MM.1S (cell line): Measurements from ENCODE around the gene BABAM1.

Experiments used
- DNase-seq: peaks from one replicate; pipeline ENCODE4 v3.0.0-alpha.2; 2015
- H2AFZ ChIP-seq: fragments of 300-600 bp; sonication (generic); 2 replicates; pipeline ENCODE4 v1.6.0; 2016; ENCODE audit warnings: antibody characterized with exemption, low read length
- H3F3A ChIP-seq: fragments of 300-600 bp; sonication (generic); 2 replicates; pipeline ENCODE4 v1.6.1; 2016; ENCODE audit warnings: mild to moderate bottlenecking, antibody characterized with exemption, low read length, moderate library complexity, mixed read lengths; ENCODE audit not compliant: insufficient read depth
- H3K27ac ChIP-seq: fragments of 300-600 bp; sonication (generic); 2 replicates; pipeline ENCODE4 v1.5.1; 2016; ENCODE audit warnings: mild to moderate bottlenecking, low read length
- H3K27me3 ChIP-seq: fragments of 300-600 bp; sonication (generic); replicated peaks from 2 replicates; pipeline ENCODE4 v1.6.0; 2016; ENCODE audit warnings: low read length; ENCODE audit not compliant: insufficient read depth
- H3K36me3 ChIP-seq: fragments of 300-600 bp; sonication (generic); replicated peaks from 2 replicates; pipeline ENCODE4 v1.6.1; 2016; ENCODE audit warnings: mild to moderate bottlenecking, low read length, mixed read lengths; ENCODE audit not compliant: insufficient read depth
- H3K4me1 ChIP-seq: fragments of 300-600 bp; sonication (generic); 2 replicates; pipeline ENCODE4 v1.6.1; 2016; ENCODE audit warnings: low read length, mixed read lengths
- H3K4me2 ChIP-seq: fragments of 300-600 bp; sonication (generic); 2 replicates; pipeline ENCODE4 v1.6.0; 2016; ENCODE audit warnings: low read depth, low read length
- H3K4me3 ChIP-seq: fragments of 300-600 bp; sonication (generic); 2 replicates; pipeline ENCODE4 v1.5.1; 2016; ENCODE audit warnings: low read length, mixed read lengths
- H3K79me2 ChIP-seq: fragments of 300-600 bp; sonication (generic); 2 replicates; pipeline ENCODE4 v1.6.1; 2016; ENCODE audit warnings: mixed run types, low read length, mixed read lengths
- H3K9ac ChIP-seq: fragments of 300-600 bp; sonication (generic); 2 replicates; pipeline ENCODE4 v1.6.1; 2016; ENCODE audit warnings: low read length, mixed read lengths
- H3K9me2 ChIP-seq: fragments of 300-600 bp; sonication (generic); replicated peaks from 2 replicates; pipeline ENCODE4 v1.6.1; 2016; ENCODE audit warnings: mild to moderate bottlenecking, low read length, mixed read lengths; ENCODE audit not compliant: insufficient read depth
- H3K9me3 ChIP-seq: fragments of 300-600 bp; sonication (generic); replicated peaks from 2 replicates; pipeline ENCODE4 v1.6.1; 2016; ENCODE audit warnings: mild to moderate bottlenecking, low read length, mixed read lengths; ENCODE audit not compliant: insufficient read depth
- H4K20me1 ChIP-seq: fragments of 300-600 bp; sonication (generic); 2 replicates; pipeline ENCODE4 v1.6.1; 2016; ENCODE audit warnings: mild to moderate bottlenecking, low read length, moderate library complexity, mixed read lengths; ENCODE audit not compliant: insufficient read depth
- EZH2 ChIP-seq: fragments of 300-600 bp; sonication (generic); optimal IDR thresholded peaks from 2 replicates; pipeline ENCODE3; 2017; ENCODE audit warnings: low read depth, mild to moderate bottlenecking, antibody characterized with exemption, low read length, mixed read lengths
- EZH2phosphoT487 ChIP-seq: fragments of 300-600 bp; sonication (generic); IDR thresholded peaks from 2 replicates; pipeline ENCODE4 v1.6.1; 2018; ENCODE audit warnings: antibody characterized with exemption, low read length
- TF ChIP-seq, protein P1 (sequence below): fragments of 300-600 bp; sonication (generic); IDR thresholded peaks from 2 replicates; pipeline ENCODE4 v1.5.1; 2016; ENCODE audit warnings: antibody characterized with exemption, low read length, mixed read lengths

The BABAM1 gene

GRCh38 chr19:17259934-17260333 is 7.3 kb upstream of the BABAM1 start:
- Histone ChIP-seq H3K4me1 (no peaks in the 10 kb centered on the region), H3K9ac (no peak overlapping the region), H3K4me2 (no peak overlapping the region), H4K20me1 (no peaks in the 10 kb centered on the region), H2AFZ (no peak overlapping the region), H3F3A (no peaks in the 10 kb centered on the region), H3K27ac (no peak overlapping the region), H3K9me3 (no peaks in the 10 kb centered on the region), H3K27me3 (peaks cover 19% of the 10 kb centered on the region), H3K36me3 (no peaks in the 10 kb centered on the region), H3K4me3 (no peak overlapping the region), H3K79me2 (no peaks in the 10 kb centered on the region), H3K9me2 (no peaks in the 10 kb centered on the region)
- TF ChIP-seq EZH2phosphoT487 (no peak), EZH2 (no peak)
- TF ChIP-seq, protein P1, sequence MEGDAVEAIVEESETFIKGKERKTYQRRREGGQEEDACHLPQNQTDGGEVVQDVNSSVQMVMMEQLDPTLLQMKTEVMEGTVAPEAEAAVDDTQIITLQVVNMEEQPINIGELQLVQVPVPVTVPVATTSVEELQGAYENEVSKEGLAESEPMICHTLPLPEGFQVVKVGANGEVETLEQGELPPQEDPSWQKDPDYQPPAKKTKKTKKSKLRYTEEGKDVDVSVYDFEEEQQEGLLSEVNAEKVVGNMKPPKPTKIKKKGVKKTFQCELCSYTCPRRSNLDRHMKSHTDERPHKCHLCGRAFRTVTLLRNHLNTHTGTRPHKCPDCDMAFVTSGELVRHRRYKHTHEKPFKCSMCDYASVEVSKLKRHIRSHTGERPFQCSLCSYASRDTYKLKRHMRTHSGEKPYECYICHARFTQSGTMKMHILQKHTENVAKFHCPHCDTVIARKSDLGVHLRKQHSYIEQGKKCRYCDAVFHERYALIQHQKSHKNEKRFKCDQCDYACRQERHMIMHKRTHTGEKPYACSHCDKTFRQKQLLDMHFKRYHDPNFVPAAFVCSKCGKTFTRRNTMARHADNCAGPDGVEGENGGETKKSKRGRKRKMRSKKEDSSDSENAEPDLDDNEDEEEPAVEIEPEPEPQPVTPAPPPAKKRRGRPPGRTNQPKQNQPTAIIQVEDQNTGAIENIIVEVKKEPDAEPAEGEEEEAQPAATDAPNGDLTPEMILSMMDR = no peak
- no peak for DNase-seq

DNA sequence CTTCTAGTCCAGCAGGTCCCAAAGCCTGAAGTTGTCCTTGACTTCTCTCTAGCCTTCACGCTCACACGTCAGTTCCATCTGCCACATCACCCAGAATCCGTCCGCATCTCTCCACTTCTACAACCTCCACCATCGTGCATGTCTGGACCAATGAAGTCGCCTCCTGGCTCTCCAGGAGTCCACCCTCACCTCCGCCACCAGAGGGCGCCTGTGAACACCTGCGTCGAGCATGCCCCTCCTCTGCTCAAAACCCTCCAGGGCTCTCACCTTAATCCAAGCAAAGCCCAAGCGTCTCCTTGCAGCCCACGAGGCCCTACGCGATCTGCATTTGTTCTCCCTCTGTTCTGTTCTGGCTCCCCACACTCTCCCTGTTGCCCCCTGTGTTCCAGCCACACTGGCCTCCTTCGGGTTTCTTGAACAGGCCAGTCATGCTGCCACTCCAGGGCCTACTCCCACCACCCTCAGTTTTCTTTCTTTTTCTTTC is 6.4 kb upstream of the BABAM1 start:
- Histone ChIP-seq H3K4me2 (peak overlapping the region; percentile 12; the same call in 1 of the 2 replicates), H3K79me2 (no peaks in the 10 kb centered on the region), H3F3A (no peaks in the 10 kb centered on the region), H3K36me3 (no peaks in the 10 kb centered on the region), H3K9ac (peak overlapping the region; percentile 15; the same call in 1 of the 2 replicates), H4K20me1 (no peaks in the 10 kb centered on the region), H3K27me3 (peaks cover 9% of the 10 kb centered on the region), H2AFZ (peak overlapping the region; percentile 32; the same call in 1 of the 2 replicates), H3K9me2 (no peaks in the 10 kb centered on the region), H3K4me3 (no peak overlapping the region), H3K27ac (no peak overlapping the region), H3K4me1 (peaks cover under 1% of the 10 kb centered on the region; the same call in 1 of the 2 replicates), H3K9me3 (no peaks in the 10 kb centered on the region)
- TF ChIP-seq EZH2phosphoT487 = no peak
- TF ChIP-seq, protein P1 = peak; percentile 97
- no peak for TF ChIP-seq EZH2
- DNase-seq = peak; percentile 89

DNA sequence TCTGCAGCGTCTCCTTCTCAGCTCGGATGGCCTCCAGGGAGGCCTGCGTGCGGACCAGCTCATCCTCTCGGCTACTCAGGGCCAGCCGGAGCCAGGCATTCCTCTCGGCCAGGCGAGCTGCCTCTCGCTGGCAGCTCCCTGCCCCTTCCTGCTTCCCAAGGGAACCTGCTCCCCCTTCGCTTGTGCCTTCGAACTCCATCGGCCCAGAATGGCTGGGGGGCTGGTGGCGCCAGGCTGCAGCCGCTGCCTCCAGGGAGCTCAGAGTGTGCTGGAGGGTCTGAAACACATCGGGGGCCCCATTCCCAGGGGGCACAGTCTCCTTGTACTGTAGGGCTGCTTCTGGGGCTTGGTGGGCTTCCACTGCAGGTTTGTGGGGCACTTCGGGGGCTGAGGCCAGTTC is 4.7 kb upstream of the BABAM1 start:
- peaks cover 5% of the 10 kb centered on the region; the same call in 1 of the 2 replicates for H3K4me1 ChIP-seq
- H3K9ac ChIP-seq = no peak overlapping the region
- no peaks in the 10 kb centered on the region for H3K9me2 ChIP-seq
- H4K20me1 ChIP-seq = no peaks in the 10 kb centered on the region
- peaks cover 8% of the 10 kb centered on the region; the same call in 1 of the 2 replicates for H3F3A ChIP-seq
- H3K4me3 ChIP-seq = no peak overlapping the region
- H2AFZ ChIP-seq = no peak overlapping the region
- H3K9me3 ChIP-seq = no peaks in the 10 kb centered on the region
- no peak for TF ChIP-seq EZH2
- TF ChIP-seq, protein P1 = no peak
- no peak for TF ChIP-seq EZH2phosphoT487
- no peak overlapping the region for H3K27ac ChIP-seq
- no peak overlapping the region for H3K4me2 ChIP-seq
- DNase-seq = no peak
- H3K79me2 ChIP-seq = peaks cover 2% of the 10 kb centered on the region
- H3K36me3 ChIP-seq = no peaks in the 10 kb centered on the region
- no peaks in the 10 kb centered on the region; the same call in 1 of the 2 replicates for H3K27me3 ChIP-seq
